GM12891 (cell line): Measurements from ENCODE around the gene SORCS1.

Source experiments
- DNase-seq: peaks from one replicate; pipeline ENCODE4 v3.0.0; 2011; ENCODE audit warnings: low spot score; ENCODE audit not compliant: insufficient read length
- FAIRE-seq: peaks from 2 replicates; lab custom pipeline; 2011; peaks lifted over from hg19 to GRCh38; lab: Jason Lieb, UNC
- PAX5 ChIP-seq: IDR thresholded peaks from 2 replicates; pipeline ENCODE4 v1.6.1; 2011; ENCODE audit warnings: low read length, moderate library complexity, mild to moderate bottlenecking; ENCODE audit not compliant: insufficient read depth, severe bottlenecking
- POLR2A ChIP-seq: IDR thresholded peaks from 2 replicates; pipeline ENCODE4 v1.6.1; 2011; ENCODE audit warnings: low read depth, low read length, control low read depth
- POLR2AphosphoS5 ChIP-seq: IDR thresholded peaks from 2 replicates; pipeline ENCODE4 v1.6.1; 2011; ENCODE audit warnings: low read depth, low read length, control low read depth
- POU2F2 ChIP-seq: IDR thresholded peaks from 2 replicates; pipeline ENCODE4 v1.6.1; 2011; ENCODE audit warnings: low read depth, mild to moderate bottlenecking, control low read depth, low read length, moderate library complexity
- SPI1 ChIP-seq: IDR thresholded peaks from 2 replicates; pipeline ENCODE4 v1.6.1; 2011; ENCODE audit warnings: low read depth, low read length, control low read depth
- TAF1 ChIP-seq: IDR thresholded peaks from 2 replicates; pipeline ENCODE4 v1.6.1; 2011; ENCODE audit warnings: low read depth, low read length, control low read depth

The SORCS1 gene

GRCh38 chr10:106980495-106981451 lies 183.7 kb downstream of the SORCS1 start:
- TF ChIP-seq SPI1 = no peak
- no peak for TF ChIP-seq POLR2AphosphoS5
- TF ChIP-seq PAX5 = no peak
- no peak for TF ChIP-seq POU2F2
- no peak for TF ChIP-seq POLR2A
- TF ChIP-seq TAF1 = no peak
- no peak for FAIRE-seq

GRCh38 chr10:106978756-106979155 lies 185.8 kb downstream of the SORCS1 start:
- no peak for FAIRE-seq
- DNase-seq = no peak
- TF ChIP-seq POU2F2 = no peak
- no peak for TF ChIP-seq SPI1
- TF ChIP-seq PAX5 = no peak
- no peak for TF ChIP-seq POLR2AphosphoS5
- TF ChIP-seq TAF1 = no peak
- TF ChIP-seq POLR2A = no peak

More at GRCh38 chr10:106980495-106981451, 183.7 kb downstream of the SORCS1 start:
- DNase-seq = no peak

GRCh38 chr10:106973716-106974115 lies 190.8 kb downstream of the SORCS1 start:
- FAIRE-seq = no peak
- TF ChIP-seq POU2F2 (no peak), POLR2AphosphoS5 (no peak), PAX5 (no peak), POLR2A (no peak), TAF1 (no peak), SPI1 (no peak)
- no peak for DNase-seq

GRCh38 chr10:106973288-106973687 lies 191.2 kb downstream of the SORCS1 start:
- FAIRE-seq = no peak
- no peak for DNase-seq
- TF ChIP-seq SPI1 = no peak
- no peak for TF ChIP-seq POLR2A

- TF ChIP-seq PAX5 (no peak), POLR2AphosphoS5 (no peak), POU2F2 (no peak), TAF1 (no peak), POLR2A (no peak), SPI1 (no peak)
- no peak for DNase-seq
- no peak for FAIRE-seq
These were observed 192.1 kb downstream of the SORCS1 start for GRCh38 chr10:106972381-106972780.

- no peak for FAIRE-seq
- no peak for TF ChIP-seq TAF1
- TF ChIP-seq SPI1 = no peak
- no peak for TF ChIP-seq POLR2A
- TF ChIP-seq POLR2AphosphoS5 = no peak
- no peak for TF ChIP-seq PAX5
- no peak for DNase-seq
These were observed 193.1 kb downstream of the SORCS1 start for GRCh38 chr10:106971411-106971831.

- DNase-seq = no peak
- FAIRE-seq = no peak
- TF ChIP-seq POLR2AphosphoS5 (no peak), SPI1 (no peak), PAX5 (no peak), POLR2A (no peak), TAF1 (no peak), POU2F2 (no peak)
These were observed 197.1 kb downstream of the SORCS1 start for GRCh38 chr10:106967452-106967851.

GRCh38 chr10:106960812-106961211 lies 203.7 kb downstream of the SORCS1 start:
- no peak for FAIRE-seq
- TF ChIP-seq POU2F2 (no peak), POLR2A (no peak), TAF1 (no peak), POLR2AphosphoS5 (no peak), SPI1 (no peak), PAX5 (no peak)
- DNase-seq = no peak

GRCh38 chr10:106959521-106959920 lies 205.0 kb downstream of the SORCS1 start:
- no peak for TF ChIP-seq POLR2A
- no peak for TF ChIP-seq TAF1
- no peak for TF ChIP-seq POU2F2
- no peak for TF ChIP-seq POLR2AphosphoS5
- TF ChIP-seq PAX5 = no peak
- FAIRE-seq (no peak), DNase-seq (no peak)
